Fibroblast of upper back skin (primary cell): Measurements from ENCODE around the gene DHRSX.
A peak's percentile ranks its signal among the peaks of the same experiment; 100 is the strongest.
"Not testable (repeated sequence)": the region's sequence is repeated elsewhere in the genome, so short reads cannot be mapped to it uniquely, and the experiment has no call there.

Experiments used
- DNase-seq: peaks from one replicate; pipeline ENCODE4 v3.0.0-alpha.2; 2013

Gene DHRSX, protein sequence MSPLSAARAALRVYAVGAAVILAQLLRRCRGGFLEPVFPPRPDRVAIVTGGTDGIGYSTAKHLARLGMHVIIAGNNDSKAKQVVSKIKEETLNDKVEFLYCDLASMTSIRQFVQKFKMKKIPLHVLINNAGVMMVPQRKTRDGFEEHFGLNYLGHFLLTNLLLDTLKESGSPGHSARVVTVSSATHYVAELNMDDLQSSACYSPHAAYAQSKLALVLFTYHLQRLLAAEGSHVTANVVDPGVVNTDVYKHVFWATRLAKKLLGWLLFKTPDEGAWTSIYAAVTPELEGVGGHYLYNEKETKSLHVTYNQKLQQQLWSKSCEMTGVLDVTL

DNA sequence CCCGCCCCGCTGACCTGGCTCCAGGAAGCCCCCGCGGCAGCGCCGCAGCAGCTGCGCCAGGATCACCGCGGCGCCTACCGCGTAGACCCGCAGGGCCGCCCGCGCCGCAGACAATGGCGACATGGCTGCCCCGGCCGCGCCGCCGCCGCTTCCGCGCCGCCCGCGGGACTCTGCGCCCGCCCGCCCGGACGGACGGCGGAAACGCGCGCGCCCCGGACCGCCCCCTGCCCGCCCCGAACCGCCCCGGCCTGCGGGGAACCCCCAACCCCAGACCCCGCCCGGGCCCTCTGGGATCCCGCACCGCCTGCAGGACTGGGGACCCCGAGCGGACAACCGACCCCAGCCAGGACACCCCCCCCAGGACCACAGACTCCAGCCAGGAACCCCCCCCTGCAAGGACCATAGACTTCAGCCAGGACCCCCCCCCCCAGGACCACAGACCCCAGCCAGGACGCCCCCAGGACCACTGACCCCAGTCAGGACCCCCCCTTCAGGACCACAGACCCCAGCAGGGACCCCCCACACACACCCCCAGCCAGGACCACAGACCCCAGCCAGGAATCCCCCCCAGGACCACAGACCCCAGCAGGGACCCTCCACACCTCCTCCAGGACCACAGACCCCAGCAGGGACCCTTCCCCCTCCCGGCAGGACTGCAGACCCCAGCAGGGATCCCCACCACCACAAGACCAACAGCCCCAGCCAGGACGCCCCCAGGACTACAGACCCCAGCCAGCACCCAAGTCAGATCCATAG lies at the start of gene DHRSX, which contains the start of gene ZBED1:
Gene DHRSX, minus strand, starts transcription at position 174 of the 756 bp plus-strand sequence. Its CDS starts 51 bp downstream, at position 123.
Gene ZBED1, minus strand, starts transcription at position 174 of the 756 bp plus-strand sequence. CDS start 10,257 bp downstream, outside the sequence.
- peak; percentile 23 for DNase-seq

- no peak for DNase-seq
Measured at GRCh38 chrX:2549876-2550275, 49.1 kb upstream of the DHRSX start.

DNA sequence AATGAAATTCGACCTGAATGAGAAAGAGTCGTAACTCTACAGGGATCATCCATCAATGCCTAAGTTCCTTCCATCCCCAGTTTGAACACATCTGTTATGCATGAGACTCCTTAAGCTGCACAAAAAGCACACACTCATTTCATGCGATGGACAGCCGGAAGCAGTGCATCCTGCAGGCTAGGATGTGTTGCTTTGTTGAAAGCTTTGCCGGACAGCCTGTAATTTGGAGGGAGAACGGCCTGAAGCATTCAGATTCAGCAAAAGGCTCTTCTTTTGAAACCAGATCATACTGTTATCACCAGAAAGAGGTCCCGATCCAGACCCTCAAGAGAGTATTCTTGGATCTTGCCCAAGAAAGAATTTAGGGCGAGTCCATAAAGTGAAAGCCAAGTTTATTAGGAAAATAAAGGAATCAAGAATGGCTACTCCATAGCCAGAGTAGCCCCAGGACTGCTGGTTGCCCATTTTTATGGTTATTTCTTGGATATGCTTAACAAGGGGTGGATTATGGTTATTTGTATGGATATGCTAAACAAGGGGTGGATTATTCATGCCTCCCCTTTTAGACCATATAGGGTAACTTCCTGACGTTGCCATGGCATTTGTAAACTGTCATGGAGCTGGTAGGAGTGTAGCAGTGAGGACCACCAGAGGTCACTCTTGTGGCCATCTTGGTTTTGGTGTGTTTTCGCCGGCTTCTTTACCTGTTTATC lies 48.1 kb upstream of the DHRSX start:
- peak; percentile 4 for DNase-seq

- no peak for DNase-seq
Measured at GRCh38 chrX:2547736-2548135, 47.0 kb upstream of the DHRSX start.

GRCh38 chrX:2546496-2546895 lies 45.7 kb upstream of the DHRSX start:
- DNase-seq, result no peak

DNA sequence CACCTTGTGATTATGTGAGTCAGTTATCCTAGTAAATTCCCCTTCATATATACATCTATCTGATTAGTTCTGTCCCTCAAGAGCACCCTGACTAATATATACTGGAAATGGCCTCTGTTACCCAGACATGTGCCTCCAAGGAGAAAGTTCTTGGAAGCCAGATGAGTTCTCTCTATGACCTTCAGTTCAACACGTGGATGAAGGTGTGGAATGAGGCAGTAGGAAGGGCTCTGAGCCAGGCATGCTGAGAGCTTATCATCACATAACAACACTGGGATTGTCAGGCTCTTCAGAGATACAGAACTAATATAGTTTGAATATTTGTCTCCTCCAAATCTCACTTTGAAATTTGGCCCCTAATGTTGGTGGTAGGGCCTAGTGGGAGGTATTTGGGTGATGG lies 44.4 kb upstream of the DHRSX start:
- DNase-seq, result no peak

GRCh38 chrX:2542826-2543521 lies 42.2 kb upstream of the DHRSX start:
- no peak for DNase-seq

- DNase-seq, result no peak
Measured at GRCh38 chrX:2541603-2542002, 40.8 kb upstream of the DHRSX start.

- DNase-seq, result no peak
Measured at GRCh38 chrX:2540426-2540947, 39.7 kb upstream of the DHRSX start.

DNA sequence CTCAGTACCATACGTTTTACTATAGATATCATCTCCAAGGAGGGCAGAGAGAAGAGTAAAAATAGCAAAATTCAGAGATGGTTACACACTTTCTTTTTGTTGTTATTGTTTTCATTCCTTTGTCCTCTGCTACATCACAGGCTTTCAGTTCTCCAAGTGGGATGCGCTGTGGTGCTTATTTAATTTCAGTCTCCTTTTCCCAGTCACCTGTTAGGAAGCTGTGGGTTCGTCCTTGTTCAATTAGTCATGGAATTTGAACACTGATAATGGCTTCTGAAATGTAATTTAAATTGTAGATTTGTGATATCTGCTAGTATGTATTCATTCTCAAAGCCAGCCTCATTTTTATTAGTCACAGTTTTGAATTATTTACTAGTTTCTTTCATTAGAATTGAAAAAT lies 38.8 kb upstream of the DHRSX start:
- DNase-seq, result no peak

GRCh38 chrX:2538031-2538757 lies 37.4 kb upstream of the DHRSX start:
- no peak for DNase-seq

GRCh38 chrX:2536974-2537373 lies 36.2 kb upstream of the DHRSX start:
- no peak for DNase-seq

DNA sequence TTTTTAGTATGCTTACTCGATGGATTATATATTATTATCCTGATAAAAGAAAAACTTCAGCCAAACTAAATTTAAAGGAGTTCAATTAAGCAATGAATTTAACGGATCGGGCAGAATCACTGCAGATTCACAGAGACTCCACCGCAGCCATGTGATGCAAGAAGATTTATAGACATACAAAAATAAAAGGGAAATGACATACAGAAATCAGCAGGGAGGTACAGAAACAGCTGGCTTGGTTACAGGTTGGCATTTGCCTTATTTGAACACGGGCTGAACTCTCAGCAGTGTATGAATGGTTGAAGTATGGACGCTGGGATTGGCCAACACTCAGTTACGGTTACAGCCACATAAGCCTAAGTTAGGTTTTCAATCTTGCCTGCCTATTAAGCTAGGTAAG lies 35.4 kb upstream of the DHRSX start:
- DNase-seq, result no peak

DNA sequence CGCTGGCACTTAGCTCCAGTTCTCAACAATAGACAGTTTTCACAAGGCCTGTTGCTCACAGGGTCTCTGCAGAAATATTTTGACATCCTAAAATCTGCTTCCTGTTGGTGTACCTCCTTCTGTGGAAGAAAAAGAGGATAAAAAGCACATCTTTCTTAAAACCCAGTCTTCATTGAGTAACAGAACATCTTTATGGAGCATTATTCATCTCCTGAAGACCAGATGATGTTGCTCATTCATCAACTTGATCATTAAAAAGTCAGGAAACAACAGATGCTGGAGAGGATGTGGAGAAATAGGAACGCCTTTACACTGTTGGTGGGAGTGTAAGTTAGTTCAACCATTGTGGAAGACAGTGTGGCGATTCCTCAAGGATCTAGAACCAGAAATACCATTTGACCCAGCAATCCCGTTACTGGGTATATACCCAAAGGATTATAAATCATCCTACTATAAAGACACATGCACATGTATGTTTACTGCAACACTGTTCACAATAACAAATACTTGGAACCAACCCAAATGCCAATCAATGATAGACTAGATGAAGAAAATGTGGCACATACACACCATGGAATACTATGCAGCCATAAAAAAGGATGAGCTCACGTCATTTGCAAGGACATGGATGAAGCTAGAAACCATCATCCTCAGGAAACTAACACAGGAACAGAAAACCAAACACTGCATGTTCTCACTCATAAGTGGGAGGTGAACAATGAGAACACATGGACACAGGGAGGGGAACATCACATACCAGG lies 33.7 kb upstream of the DHRSX start:
- DNase-seq, result not testable (repeated sequence)

DNA sequence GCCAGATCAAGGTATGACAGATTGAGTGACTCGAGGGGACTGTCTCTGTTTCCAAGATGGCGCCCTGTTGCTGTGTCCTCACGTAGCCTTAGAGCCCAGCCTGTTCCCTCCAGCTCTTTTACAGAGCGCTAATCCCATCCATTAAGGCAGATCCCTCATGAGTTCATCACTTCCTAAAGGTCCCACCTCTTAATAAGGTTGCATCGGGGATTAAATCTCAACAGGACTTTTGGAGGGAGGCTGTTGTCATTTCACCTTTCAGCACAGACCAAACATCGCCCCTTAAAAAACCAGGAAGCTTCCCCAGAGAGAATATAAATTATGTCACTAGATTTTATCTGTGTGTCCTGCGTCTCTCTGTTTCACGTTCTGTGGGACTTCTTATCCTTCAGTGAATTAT lies 32.6 kb upstream of the DHRSX start:
- DNase-seq, result no peak

DNA sequence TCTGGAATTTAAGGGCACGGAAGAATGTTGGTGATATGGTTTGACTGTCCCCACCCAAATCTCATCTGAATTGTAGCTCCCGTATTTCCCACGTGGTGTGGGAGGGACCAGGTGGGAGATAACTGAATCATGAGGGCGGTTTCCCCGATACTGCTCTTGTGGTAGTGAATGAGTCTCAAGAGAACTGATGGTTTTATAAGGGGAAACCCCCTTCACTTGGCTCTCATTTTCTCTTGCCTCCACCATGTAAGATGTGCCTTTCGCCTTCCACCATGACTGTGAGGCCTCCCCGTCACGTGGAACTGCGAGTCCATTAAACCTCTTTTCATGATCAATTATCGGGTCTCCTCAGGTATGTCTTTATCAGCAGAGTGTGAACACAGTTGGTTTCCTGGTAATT lies 25.6 kb upstream of the DHRSX start:
- DNase-seq, result no peak

- no peak for DNase-seq
Measured at GRCh38 chrX:2523911-2524310, 23.1 kb upstream of the DHRSX start.

- no peak for DNase-seq
Measured at GRCh38 chrX:2521927-2522386, 21.2 kb upstream of the DHRSX start.

DNA sequence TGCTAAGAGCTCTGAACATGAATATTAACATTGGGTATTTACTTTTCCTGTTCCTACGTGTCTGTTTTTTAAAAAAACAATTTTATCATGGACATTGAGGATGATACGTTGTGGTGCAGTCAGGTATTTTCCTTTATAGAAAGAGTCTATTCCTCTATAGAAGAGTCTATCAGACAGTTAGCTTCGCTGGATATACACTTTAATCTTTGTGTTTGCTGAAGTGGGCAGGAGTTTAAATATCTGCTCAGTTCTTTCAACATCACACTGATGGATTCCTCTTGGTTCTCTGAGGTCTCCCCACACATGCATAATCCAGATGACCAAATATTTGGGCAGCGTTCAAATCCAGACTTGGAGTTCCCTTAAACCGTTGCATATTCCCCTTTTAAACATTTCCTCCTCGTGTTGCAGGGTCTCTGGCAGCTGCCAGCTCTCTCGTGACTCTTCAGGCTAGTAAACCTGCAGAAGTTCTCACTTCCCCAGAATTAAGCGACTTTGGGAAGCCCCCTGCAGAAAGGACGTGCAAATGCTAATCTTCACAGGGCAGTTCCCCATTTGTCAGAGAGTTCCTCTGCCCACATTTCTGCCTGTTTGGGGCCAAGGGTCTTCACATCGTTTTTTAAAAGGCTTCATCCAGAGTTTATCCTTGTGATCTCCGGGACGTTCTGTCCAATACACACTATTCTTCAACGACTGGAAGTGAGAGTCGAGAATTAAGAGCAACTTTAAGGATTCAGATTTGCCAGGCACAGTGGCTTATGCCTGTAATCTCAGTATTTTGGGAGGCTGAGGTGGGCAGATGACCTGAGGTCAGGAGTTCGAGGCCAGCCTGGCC lies 20.5 kb upstream of the DHRSX start:
- DNase-seq, result no peak

- no peak for DNase-seq
Measured at GRCh38 chrX:2520539-2520938, 19.8 kb upstream of the DHRSX start.
